GM12801 (cell line): ENCODE results near the gene ALG14.

Experiments used
- CTCF ChIP-seq: IDR thresholded peaks from one replicate; pipeline ENCODE4 v1.5.1; 2011; ENCODE audit warnings: control low read depth; ENCODE audit not compliant: insufficient read length; ENCODE audit errors: extremely low read depth

The ALG14 gene

GRCh38 chr1:94978401-94978800 is 94.3 kb downstream of the ALG14 start:
- TF ChIP-seq CTCF, result no peak

- TF ChIP-seq CTCF, result no peak
Measured at GRCh38 chr1:94976971-94977548, 95.7 kb downstream of the ALG14 start.

GRCh38 chr1:94974824-94975223 is 97.9 kb downstream of the ALG14 start:
- TF ChIP-seq CTCF, result no peak

- no peak for TF ChIP-seq CTCF
Measured at GRCh38 chr1:94974241-94974640, 98.5 kb downstream of the ALG14 start.

- no peak for TF ChIP-seq CTCF
Measured at GRCh38 chr1:94973309-94973922, 99.3 kb downstream of the ALG14 start.

GRCh38 chr1:94971491-94971924 is 101.2 kb downstream of the ALG14 start:
- TF ChIP-seq CTCF, result no peak

GRCh38 chr1:94970783-94971182 is 102.0 kb downstream of the ALG14 start:
- TF ChIP-seq CTCF, result no peak
